A673 (cell line): ENCODE data around the gene EPB41. TPM values are rescaled to one million over a fixed set of nuclear protein-coding genes. Genes with fewer than 3 reads are reported as not detected.

Experiments
- BruUV-seq: library from RNA; stranded (reverse); fragments of 400-500 nt; replicated peaks from 2 replicates; lab custom pipeline; 2021; lab: Mats Ljungman, UMichigan
- CTCF ChIA-PET: fragments of 300-600 bp; sonication (Branson Sonifier 250); formaldehyde crosslinking; loops from one replicate; lab custom pipeline; 2022; ENCODE audit warnings: antibody characterized with exemption; lab: Charles Lee
- POLR2A ChIA-PET: fragments of 300-600 bp; sonication (Branson Sonifier 250); formaldehyde crosslinking; loops from one replicate; lab custom pipeline; 2022; ENCODE audit warnings: antibody characterized with exemption; ENCODE audit not compliant: low non-redundant PET; lab: Charles Lee
- DNase-seq: peaks from one replicate; pipeline ENCODE4 v3.0.0-alpha.2; 2015; ENCODE audit warnings: low spot score
- H3K27ac ChIP-seq: fragments of 200-600 bp; sonication (generic); 2 replicates; pipeline ENCODE4 v1.5.1; 2016; ENCODE audit warnings: mixed run types, low read depth, mild to moderate bottlenecking, mixed read lengths, antibody characterized with exemption, low read length; ENCODE audit not compliant: poor library complexity, severe bottlenecking
- H3K27me3 ChIP-seq: fragments of 200-600 bp; sonication (generic); replicated peaks from 2 replicates; pipeline ENCODE4 v1.6.1; 2017; ENCODE audit warnings: mixed run types, low read depth, mild to moderate bottlenecking, mixed read lengths, antibody characterized with exemption, low read length; ENCODE audit not compliant: insufficient read depth, poor library complexity
- H3K36me3 ChIP-seq: fragments of 200-600 bp; sonication (generic); 2 replicates; pipeline ENCODE4 v1.6.1; 2016; ENCODE audit warnings: mixed run types, mild to moderate bottlenecking, mixed read lengths, antibody characterized with exemption, low read length; ENCODE audit not compliant: insufficient read depth, poor library complexity, severe bottlenecking
- H3K4me1 ChIP-seq: fragments of 200-600 bp; sonication (generic); 2 replicates; pipeline ENCODE4 v1.6.1; 2017; ENCODE audit warnings: mixed run types, mild to moderate bottlenecking, mixed read lengths, antibody characterized with exemption, low read length; ENCODE audit not compliant: insufficient read depth, poor library complexity, severe bottlenecking
- H3K4me3 ChIP-seq: fragments of 200-600 bp; sonication (generic); 2 replicates; pipeline ENCODE4 v1.5.1; 2016; ENCODE audit warnings: low read depth, mixed run types, mild to moderate bottlenecking, mixed read lengths, low read length; ENCODE audit not compliant: poor library complexity, severe bottlenecking
- H3K9me3 ChIP-seq: fragments of 200-600 bp; sonication (generic); 2 replicates; pipeline ENCODE4 v1.6.1; 2016; ENCODE audit warnings: mixed run types, low read depth, mild to moderate bottlenecking, mixed read lengths, antibody characterized with exemption, low read length; ENCODE audit not compliant: poor library complexity, severe bottlenecking
- EZH2 ChIP-seq: fragments of 200-600 bp; sonication (generic); IDR thresholded peaks from 2 replicates; pipeline ENCODE4 v1.6.1; 2017; ENCODE audit warnings: borderline replicate concordance, low read depth, mild to moderate bottlenecking, mixed read lengths, antibody characterized with exemption, low read length; ENCODE audit not compliant: poor library complexity, severe bottlenecking
- intact Hi-C: fragments of 100-400 bp; cut with micrococcal nuclease; formaldehyde crosslinking; loops from one replicate; pipeline ENCODE4 v1.10.0; 2022; ENCODE audit not compliant: unreplicated experiment
- total RNA-seq: library from RNA; stranded (reverse); gene quantifications from 2 replicates; pipeline ENCODE4 v1.2.3, GENCODE V29; 2021
- TF ChIP-seq, protein P1 (sequence below): fragments of 300-800, 200-600 bp; sonication (generic); conservative IDR thresholded peaks from 2 replicates; pipeline ENCODE4 v1.5.1; 2017; ENCODE audit warnings: low read depth, mild to moderate bottlenecking, antibody characterized with exemption, low read length, moderate library complexity, mixed read lengths

EPB41 gene
- total RNA-seq, 1 experiment from 2014 or later, result 337 TPM

DNA sequence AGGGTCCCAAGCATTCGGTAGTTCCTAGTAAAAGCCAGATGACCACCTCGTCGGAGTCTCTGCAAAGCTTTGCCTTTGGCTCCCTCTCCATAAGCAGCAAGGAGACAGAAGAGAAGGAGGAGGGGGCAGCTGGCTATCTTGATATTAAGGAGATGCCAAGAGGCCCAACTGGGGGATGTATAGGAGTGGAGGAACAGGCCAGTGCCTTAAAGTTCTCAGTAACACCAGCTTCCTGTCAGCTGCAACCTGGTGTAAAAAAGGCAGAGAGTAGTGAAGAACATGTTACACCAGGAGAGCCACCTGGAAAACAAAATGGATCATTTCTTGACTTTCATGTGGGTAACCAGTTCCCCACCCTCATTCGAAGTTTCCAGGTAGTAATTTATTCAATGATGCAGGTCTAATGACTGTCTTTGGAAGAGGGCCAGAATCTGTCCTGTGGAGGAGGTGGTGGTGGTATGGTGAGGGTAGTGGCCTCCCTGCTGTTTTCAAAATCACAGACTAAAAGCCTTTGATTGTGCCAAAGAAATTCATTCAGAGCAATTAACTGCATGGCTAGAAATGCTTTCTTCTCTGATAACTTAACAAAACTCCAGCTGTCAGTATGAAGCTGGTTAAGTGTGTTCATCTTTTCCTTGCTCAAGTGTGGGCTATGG lies 182.0 kb downstream of the EPB41 start:
- CTCF ChIA-PET, result no interaction called here

DNA sequence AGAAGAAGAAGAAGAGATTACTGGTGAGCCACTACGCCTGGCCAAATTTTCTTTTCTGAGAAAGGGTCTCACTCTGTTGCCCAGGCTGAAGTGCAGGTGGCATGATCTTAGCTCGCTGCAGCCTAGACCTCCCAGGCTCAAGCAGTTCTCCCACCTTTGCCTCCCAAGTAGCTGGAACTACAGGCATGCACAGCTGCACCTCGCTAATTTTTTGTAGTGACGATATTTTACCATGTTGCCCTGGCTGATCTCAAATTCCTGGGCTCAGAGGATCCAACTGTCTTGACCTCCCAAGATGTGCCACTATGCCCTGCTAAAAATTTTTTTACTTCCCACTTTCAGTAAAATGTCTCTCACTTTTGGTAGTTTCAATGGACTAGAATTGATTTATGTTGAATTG lies 184.9 kb downstream of the EPB41 start:
- TF ChIP-seq, protein P1, sequence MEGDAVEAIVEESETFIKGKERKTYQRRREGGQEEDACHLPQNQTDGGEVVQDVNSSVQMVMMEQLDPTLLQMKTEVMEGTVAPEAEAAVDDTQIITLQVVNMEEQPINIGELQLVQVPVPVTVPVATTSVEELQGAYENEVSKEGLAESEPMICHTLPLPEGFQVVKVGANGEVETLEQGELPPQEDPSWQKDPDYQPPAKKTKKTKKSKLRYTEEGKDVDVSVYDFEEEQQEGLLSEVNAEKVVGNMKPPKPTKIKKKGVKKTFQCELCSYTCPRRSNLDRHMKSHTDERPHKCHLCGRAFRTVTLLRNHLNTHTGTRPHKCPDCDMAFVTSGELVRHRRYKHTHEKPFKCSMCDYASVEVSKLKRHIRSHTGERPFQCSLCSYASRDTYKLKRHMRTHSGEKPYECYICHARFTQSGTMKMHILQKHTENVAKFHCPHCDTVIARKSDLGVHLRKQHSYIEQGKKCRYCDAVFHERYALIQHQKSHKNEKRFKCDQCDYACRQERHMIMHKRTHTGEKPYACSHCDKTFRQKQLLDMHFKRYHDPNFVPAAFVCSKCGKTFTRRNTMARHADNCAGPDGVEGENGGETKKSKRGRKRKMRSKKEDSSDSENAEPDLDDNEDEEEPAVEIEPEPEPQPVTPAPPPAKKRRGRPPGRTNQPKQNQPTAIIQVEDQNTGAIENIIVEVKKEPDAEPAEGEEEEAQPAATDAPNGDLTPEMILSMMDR, result no peak
- no peak for TF ChIP-seq EZH2
- no peak for DNase-seq
- Histone ChIP-seq H3K36me3 (peaks cover 75% of the 10 kb centered on the region), H3K9me3 (no peaks in the 10 kb centered on the region), H3K27ac (no peak overlapping the region), H3K4me1 (peaks cover 12% of the 10 kb centered on the region), H3K27me3 (no peaks in the 10 kb centered on the region), H3K4me3 (no peak overlapping the region)
- intact Hi-C loops, result no loop called here
- POLR2A ChIA-PET, result no interaction called here
- no TSS peak for BruUV-seq
- CTCF ChIA-PET, result no interaction called here

More for the DNA sequence above, 182.0 kb downstream of the EPB41 start:
- Histone ChIP-seq H3K27me3 (no peaks in the 10 kb centered on the region), H3K27ac (no peak overlapping the region), H3K9me3 (no peaks in the 10 kb centered on the region), H3K4me1 (peaks cover 12% of the 10 kb centered on the region), H3K4me3 (no peak overlapping the region), H3K36me3 (peaks cover 72% of the 10 kb centered on the region)
- intact Hi-C loops, result no loop called here
- POLR2A ChIA-PET, result no interaction called here
- TF ChIP-seq EZH2, result no peak
- TF ChIP-seq, protein P1, result no peak
- no TSS peak for BruUV-seq
- DNase-seq, result peak; percentile 41

DNA sequence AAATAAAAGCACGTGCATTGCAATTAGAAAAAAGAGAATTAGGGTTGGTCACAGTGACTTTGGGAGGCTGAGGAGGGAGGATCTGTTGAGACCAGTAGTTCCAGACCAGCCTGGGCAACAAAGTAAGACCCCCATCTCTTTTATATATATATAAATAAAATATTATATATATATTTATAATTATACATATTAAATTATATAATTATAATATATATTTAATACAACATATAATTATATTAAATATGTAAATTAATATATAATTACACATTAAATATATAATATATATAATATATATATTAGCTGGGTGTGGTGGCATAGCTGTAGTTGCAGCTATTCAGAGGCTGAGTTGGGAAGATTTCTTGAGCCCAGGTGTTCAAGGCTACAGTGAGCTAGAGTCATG lies 186.1 kb downstream of the EPB41 start:
- Histone ChIP-seq H3K27ac (no peak overlapping the region), H3K4me1 (peaks cover 12% of the 10 kb centered on the region), H3K4me3 (no peak overlapping the region), H3K36me3 (peaks cover 66% of the 10 kb centered on the region), H3K9me3 (no peaks in the 10 kb centered on the region), H3K27me3 (no peaks in the 10 kb centered on the region)
- ChIA-PET CTCF (no interaction called here), POLR2A (no interaction called here)
- intact Hi-C loops, result no loop called here
- no peak for DNase-seq
- no peak for TF ChIP-seq EZH2
- TF ChIP-seq, protein P1, result no peak
- BruUV-seq, result no TSS peak
